Measurements from ENCODE around the gene OR52N1.

- TF ChIP-seq, protein P1, sequence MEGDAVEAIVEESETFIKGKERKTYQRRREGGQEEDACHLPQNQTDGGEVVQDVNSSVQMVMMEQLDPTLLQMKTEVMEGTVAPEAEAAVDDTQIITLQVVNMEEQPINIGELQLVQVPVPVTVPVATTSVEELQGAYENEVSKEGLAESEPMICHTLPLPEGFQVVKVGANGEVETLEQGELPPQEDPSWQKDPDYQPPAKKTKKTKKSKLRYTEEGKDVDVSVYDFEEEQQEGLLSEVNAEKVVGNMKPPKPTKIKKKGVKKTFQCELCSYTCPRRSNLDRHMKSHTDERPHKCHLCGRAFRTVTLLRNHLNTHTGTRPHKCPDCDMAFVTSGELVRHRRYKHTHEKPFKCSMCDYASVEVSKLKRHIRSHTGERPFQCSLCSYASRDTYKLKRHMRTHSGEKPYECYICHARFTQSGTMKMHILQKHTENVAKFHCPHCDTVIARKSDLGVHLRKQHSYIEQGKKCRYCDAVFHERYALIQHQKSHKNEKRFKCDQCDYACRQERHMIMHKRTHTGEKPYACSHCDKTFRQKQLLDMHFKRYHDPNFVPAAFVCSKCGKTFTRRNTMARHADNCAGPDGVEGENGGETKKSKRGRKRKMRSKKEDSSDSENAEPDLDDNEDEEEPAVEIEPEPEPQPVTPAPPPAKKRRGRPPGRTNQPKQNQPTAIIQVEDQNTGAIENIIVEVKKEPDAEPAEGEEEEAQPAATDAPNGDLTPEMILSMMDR (conservative IDR thresholded peaks at IDR 0.05 in 1 of 2, IDR thresholded peaks at IDR 0.05 in 1 of 2; ENCODE audit: extremely low read depth in 1 of 2, insufficient read depth in 1 of 2, low read depth in 1 of 2, low read length in 2 of 2) = no peak
- no peak for TF ChIP-seq EZH2 (IDR thresholded peaks at IDR 0.05; ENCODE audit: borderline replicate concordance, low read length)
Observed at GRCh38 chr11:5783255-5783654, 7.8 kb downstream of the OR52N1 start, which contains the start of gene OR52N5.
